ENCODE data around the gene DNAL4.

The DNAL4 gene

DNA sequence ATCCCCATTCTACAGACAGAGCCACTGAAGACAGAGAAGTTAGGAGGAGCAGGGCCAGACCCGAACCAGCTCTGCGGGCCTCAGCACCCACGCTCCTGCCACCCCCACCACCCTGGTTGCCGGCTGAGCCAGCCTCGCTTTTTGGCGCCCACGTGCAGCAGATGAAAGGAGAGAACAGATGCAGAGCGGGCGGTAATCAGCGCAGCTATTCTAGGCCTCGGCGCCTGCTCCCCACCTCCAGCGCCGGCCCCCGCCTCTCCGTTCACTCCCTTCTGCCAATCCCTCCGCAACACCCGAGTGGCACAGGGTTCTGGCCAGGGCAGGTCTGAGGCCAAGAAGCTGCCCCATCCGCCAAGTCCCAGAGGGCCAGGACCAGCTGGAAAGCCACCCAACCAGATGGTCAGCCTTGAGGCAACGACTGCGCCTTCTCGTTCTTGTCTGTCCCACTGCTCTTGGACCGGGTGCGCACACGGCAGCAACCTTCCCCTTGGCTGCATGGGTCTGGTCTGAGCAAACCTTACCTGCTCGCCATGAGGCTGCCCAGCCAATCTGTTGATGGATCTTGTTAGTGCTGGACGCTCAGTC, 16.8 kb downstream of the DNAL4 start:
- peaks cover 37% of the 10 kb centered on the region for H3K4me1 ChIP-seq
- no peak overlapping the region for H3K4me3 ChIP-seq
- H3K36me3 ChIP-seq: peaks cover 24% of the 10 kb centered on the region; the same call in 1 of the 2 replicates
- no peaks in the 10 kb centered on the region for H3K27me3 ChIP-seq
- no peak overlapping the region for H3K4me2 ChIP-seq
- TF ChIP-seq Cebpa-rat (IDR thresholded peaks at IDR 0.05): no peak
- no peaks in the 10 kb centered on the region for H3K9me3 ChIP-seq
- no peaks in the 10 kb centered on the region for H4K20me1 ChIP-seq
- H3K9ac ChIP-seq: no peak overlapping the region
- no peak overlapping the region for H3K27ac ChIP-seq

DNA sequence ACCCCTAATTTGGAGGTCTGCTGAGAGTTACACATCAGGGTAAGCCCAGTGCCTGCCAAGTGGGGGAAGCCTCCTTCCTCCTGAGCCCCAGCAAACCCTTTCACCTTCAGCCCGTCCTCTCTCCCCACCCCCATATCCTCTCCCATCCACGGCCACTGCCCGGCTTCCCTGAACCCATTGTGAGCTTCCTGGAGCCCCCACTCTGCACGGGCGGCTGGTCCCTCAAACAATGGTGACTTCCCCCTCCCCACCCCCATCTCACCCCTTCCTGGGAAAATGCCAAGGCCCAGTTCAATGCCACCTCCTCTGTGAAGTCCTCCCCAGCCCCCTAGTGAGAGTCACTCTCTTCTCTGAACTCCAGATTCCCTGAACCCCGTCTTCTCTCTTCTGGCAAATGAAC, 17.9 kb downstream of the DNAL4 start:
- H3K27me3 ChIP-seq: no peaks in the 10 kb centered on the region
- peaks cover 20% of the 10 kb centered on the region; the same call in 1 of the 2 replicates for H3K36me3 ChIP-seq
- peak overlapping the region; percentile 72 for H3K4me2 ChIP-seq
- H3K9me3 ChIP-seq: no peaks in the 10 kb centered on the region
- H3K27ac ChIP-seq: peak overlapping the region; percentile 15; the same call in 1 of the 2 replicates
- peaks cover 31% of the 10 kb centered on the region for H3K4me1 ChIP-seq
- H3K4me3 ChIP-seq: no peak overlapping the region
- TF ChIP-seq Cebpa-rat (IDR thresholded peaks at IDR 0.05): no peak
- peak overlapping the region; percentile 34 for H3K9ac ChIP-seq
- H4K20me1 ChIP-seq: no peaks in the 10 kb centered on the region

DNA sequence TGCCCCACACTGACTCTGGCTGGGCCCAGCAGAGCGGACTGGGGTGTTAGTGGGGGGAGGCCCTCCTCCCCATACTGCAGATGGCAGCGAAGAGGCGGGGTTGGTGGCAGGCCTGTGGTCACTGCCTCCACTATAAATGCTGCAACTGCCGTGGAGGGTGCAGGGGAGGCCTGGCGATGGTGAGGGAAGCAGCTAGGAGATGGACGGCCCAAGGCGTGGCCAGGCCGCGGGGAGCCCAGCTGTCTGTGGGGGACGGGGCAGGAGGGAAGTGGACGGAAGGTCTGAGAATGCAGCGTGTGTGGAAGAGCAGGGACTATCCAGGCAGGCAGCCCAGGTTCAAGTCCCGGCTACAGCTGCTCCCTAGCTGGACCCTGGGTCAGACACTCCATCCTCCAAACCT, 18.3 kb downstream of the DNAL4 start:
- H3K27ac ChIP-seq: peak overlapping the region; percentile 15; the same call in 1 of the 2 replicates
- H3K27me3 ChIP-seq: no peaks in the 10 kb centered on the region
- TF ChIP-seq Cebpa-rat (IDR thresholded peaks at IDR 0.05): no peak
- H3K4me3 ChIP-seq: no peak overlapping the region
- H4K20me1 ChIP-seq: no peaks in the 10 kb centered on the region
- H3K4me2 ChIP-seq: peak overlapping the region; percentile 72
- H3K4me1 ChIP-seq: peaks cover 31% of the 10 kb centered on the region
- H3K9ac ChIP-seq: peak overlapping the region; percentile 34
- H3K9me3 ChIP-seq: no peaks in the 10 kb centered on the region
- peaks cover 16% of the 10 kb centered on the region; the same call in 1 of the 2 replicates for H3K36me3 ChIP-seq

DNA sequence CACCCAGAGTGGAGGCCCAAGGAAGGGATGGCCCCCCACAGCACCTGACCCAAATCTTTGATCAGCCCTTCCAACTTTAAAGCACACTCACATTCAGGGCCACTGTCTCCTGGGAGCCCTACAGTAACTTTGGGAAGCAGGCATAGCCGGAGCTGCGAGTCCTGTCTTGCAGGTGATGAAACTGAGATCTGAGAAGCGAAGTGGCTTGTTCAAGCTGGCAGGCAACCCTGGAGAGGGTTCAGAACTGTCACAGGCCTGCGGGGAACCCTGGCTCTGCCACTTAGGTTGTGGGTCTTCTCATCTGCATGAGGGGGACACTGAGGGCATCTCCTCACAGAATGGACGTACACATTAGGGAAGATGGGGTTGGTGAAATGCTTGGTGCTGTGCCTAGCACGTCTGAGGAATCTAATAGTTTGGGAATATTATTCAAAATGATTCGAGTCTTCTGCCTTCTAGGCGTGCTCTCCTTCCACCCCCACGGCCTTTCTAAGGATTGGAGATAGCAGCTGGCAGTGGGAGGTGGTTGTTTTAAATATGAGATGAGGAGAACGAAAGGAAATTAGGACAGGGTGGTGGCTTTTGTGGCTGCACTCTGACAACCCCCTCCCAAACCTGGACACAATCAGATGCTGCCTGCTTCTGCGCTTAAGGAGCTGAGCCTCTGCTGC, 19.3 kb downstream of the DNAL4 start:
- Histone ChIP-seq H3K9me3 (no peaks in the 10 kb centered on the region), H3K4me2 (peak overlapping the region; percentile 72), H3K36me3 (peaks cover 6% of the 10 kb centered on the region; the same call in 1 of the 2 replicates), H3K27me3 (no peaks in the 10 kb centered on the region), H4K20me1 (no peaks in the 10 kb centered on the region), H3K4me1 (peaks cover 31% of the 10 kb centered on the region), H3K9ac (no peak overlapping the region), H3K27ac (0 out of 2 replicates have a peak overlapping the region, but pooled peaks have one; percentile 15), H3K4me3 (no peak overlapping the region)
- TF ChIP-seq Cebpa-rat (IDR thresholded peaks at IDR 0.05): no peak

DNA sequence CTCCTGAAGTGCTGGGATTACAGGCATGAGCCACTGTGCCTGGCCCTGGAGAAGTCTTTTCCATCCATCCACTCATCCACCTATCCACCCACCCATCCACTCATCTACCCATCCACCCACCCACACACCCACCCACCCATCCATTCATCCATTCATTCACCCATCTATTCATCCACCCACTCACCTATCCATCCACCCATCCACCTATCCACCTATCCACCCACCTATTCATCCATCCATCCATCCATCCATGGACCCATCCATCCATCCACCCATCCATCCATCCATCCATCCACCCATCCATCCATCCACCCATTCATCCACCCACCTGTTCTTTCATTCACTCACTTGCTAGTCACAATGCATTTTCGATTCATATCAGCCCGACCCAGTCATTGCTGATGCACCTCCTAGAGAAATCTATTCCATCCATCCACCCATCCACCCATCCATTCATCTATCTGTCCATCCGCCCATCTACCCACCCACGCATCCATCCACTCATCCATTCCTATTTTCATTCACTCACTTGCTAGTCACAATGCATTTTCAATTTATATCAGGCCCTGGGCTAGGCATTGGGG, 20.5 kb downstream of the DNAL4 start:
- Histone ChIP-seq H3K4me3 (no peak overlapping the region), H3K27me3 (no peaks in the 10 kb centered on the region), H4K20me1 (no peaks in the 10 kb centered on the region), H3K9ac (no peak overlapping the region), H3K9me3 (no peaks in the 10 kb centered on the region), H3K4me1 (peaks cover 31% of the 10 kb centered on the region), H3K27ac (no peak overlapping the region), H3K4me2 (no peak overlapping the region), H3K36me3 (no peaks in the 10 kb centered on the region; the same call in 1 of the 2 replicates)
- TF ChIP-seq Cebpa-rat (IDR thresholded peaks at IDR 0.05): no peak

GRCh38 chr22:38772623-38772873, 21.4 kb downstream of the DNAL4 start:
- Histone ChIP-seq H4K20me1 (no peaks in the 10 kb centered on the region), H3K4me1 (peaks cover 31% of the 10 kb centered on the region), H3K27ac (no peak overlapping the region), H3K36me3 (no peaks in the 10 kb centered on the region; the same call in 1 of the 2 replicates), H3K9ac (no peak overlapping the region), H3K9me3 (no peaks in the 10 kb centered on the region), H3K27me3 (no peaks in the 10 kb centered on the region), H3K4me3 (no peak overlapping the region), H3K4me2 (no peak overlapping the region)
- no peak for TF ChIP-seq Cebpa-rat (IDR thresholded peaks at IDR 0.05)

DNA sequence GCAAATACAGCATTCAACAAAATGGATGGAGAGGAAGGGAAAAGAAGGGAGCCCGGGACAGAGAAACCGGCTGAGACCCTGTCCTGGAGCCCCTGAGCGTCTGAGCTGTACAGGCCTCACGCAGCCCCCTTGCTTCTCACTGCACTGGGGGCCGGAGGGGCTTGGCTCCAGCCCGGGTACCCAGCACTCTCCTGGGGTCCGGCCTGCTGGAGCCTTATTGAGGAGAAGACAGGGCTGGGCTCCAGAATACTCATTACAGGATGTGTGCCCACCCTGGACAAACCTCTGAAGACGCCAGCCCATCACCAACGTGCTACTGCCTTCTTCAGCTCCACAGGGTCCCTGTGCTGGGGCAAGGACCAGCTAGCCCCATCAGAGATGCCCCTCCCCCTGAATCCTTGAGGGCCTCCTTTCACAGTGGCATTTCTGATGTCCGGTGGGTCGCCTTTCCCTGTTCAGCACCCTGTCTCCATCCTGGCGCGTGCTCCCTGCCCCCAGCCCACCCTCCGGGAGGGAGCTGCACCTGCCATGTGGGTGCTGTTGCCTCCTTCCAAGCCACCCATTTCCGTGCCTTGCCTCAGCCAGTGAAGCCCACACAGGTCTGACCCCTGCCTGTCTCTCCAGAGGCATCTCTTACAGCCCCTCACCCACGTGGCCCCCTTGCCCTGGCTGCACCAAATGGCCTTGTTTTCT, 23.5 kb downstream of the DNAL4 start:
- no peak overlapping the region for H3K4me2 ChIP-seq
- TF ChIP-seq Cebpa-rat (IDR thresholded peaks at IDR 0.05): no peak
- no peak overlapping the region for H3K4me3 ChIP-seq
- H3K9me3 ChIP-seq: no peaks in the 10 kb centered on the region
- H4K20me1 ChIP-seq: no peaks in the 10 kb centered on the region
- H3K27me3 ChIP-seq: no peaks in the 10 kb centered on the region
- no peak overlapping the region for H3K9ac ChIP-seq
- H3K4me1 ChIP-seq: peaks cover 31% of the 10 kb centered on the region
- no peaks in the 10 kb centered on the region for H3K36me3 ChIP-seq
- no peak overlapping the region for H3K27ac ChIP-seq

- H3K27me3 ChIP-seq: no peaks in the 10 kb centered on the region
- no peak for TF ChIP-seq Cebpa-rat (IDR thresholded peaks at IDR 0.05)
- H3K36me3 ChIP-seq: no peaks in the 10 kb centered on the region
- no peaks in the 10 kb centered on the region for H3K9me3 ChIP-seq
- no peak overlapping the region for H3K9ac ChIP-seq
- H3K4me2 ChIP-seq: no peak overlapping the region
- H3K4me1 ChIP-seq: peaks cover 17% of the 10 kb centered on the region
- H3K27ac ChIP-seq: no peak overlapping the region
- no peak overlapping the region for H3K4me3 ChIP-seq
- no peaks in the 10 kb centered on the region for H4K20me1 ChIP-seq
Observed at GRCh38 chr22:38768036-38768435, 25.9 kb downstream of the DNAL4 start.

- H3K9me3 ChIP-seq: no peaks in the 10 kb centered on the region
- H3K36me3 ChIP-seq: no peaks in the 10 kb centered on the region
- H3K9ac ChIP-seq: no peak overlapping the region
- peaks cover 25% of the 10 kb centered on the region for H3K4me1 ChIP-seq
- no peak for TF ChIP-seq Cebpa-rat (IDR thresholded peaks at IDR 0.05)
- no peaks in the 10 kb centered on the region for H4K20me1 ChIP-seq
- H3K4me2 ChIP-seq: no peak overlapping the region
- H3K4me3 ChIP-seq: no peak overlapping the region
- no peak overlapping the region for H3K27ac ChIP-seq
- H3K27me3 ChIP-seq: no peaks in the 10 kb centered on the region
Observed at GRCh38 chr22:38767313-38767712, 26.6 kb downstream of the DNAL4 start.

Data from BLaER1 (cell line).